PC-9 (cell line): ENCODE measurements around the gene PRKCB. TPM values are rescaled to one million over a fixed set of nuclear protein-coding genes. Genes with fewer than 3 reads are reported as not detected.
A peak's percentile ranks its signal among the peaks of the same experiment; 100 is the strongest.

Source experiments
- BruUV-seq: library from RNA; stranded (reverse); fragments of 400-500 nt; replicated peaks from 2 replicates; lab custom pipeline; 2021; lab: Mats Ljungman, UMichigan
- CTCF ChIA-PET: fragments of 300-600 bp; sonication (Branson Sonifier 250); formaldehyde crosslinking; loops from one replicate; lab custom pipeline; 2022; ENCODE audit warnings: antibody characterized with exemption; lab: Charles Lee
- POLR2A ChIA-PET: fragments of 300-600 bp; sonication (Branson Sonifier 250); formaldehyde crosslinking; loops from one replicate; lab custom pipeline; 2022; ENCODE audit warnings: antibody characterized with exemption; ENCODE audit not compliant: unreplicated experiment; lab: Charles Lee
- DNase-seq, 2 experiments: peaks; one replicate each; pipeline versions ENCODE4 v3.0.0 to v3.0.0-alpha.2; 2015 to 2022; ENCODE audit warnings: mixed read lengths in 1 of 2
- H2AFZ ChIP-seq: fragments of 200-600 bp; sonication (generic); 2 replicates; pipeline ENCODE4 v1.8.1; 2017; ENCODE audit warnings: antibody characterized with exemption
- H3F3A ChIP-seq: fragments of 200-600 bp; sonication (generic); 2 replicates; pipeline ENCODE4 v1.8.1; 2017; ENCODE audit warnings: antibody characterized with exemption, mild to moderate bottlenecking, low read depth; ENCODE audit not compliant: insufficient read depth
- H3K27ac ChIP-seq: fragments of 200-600 bp; sonication (generic); 2 replicates; pipeline ENCODE4 v1.6.1; 2016; ENCODE audit warnings: mixed run types
- H3K27me3 ChIP-seq: fragments of 200-600 bp; sonication (generic); 2 replicates; pipeline ENCODE4 v1.6.1; 2016; ENCODE audit warnings: low read depth, mixed run types; ENCODE audit not compliant: insufficient read depth
- H3K36me3 ChIP-seq: fragments of 200-600 bp; sonication (generic); 2 replicates; pipeline ENCODE4 v1.6.1; 2016; ENCODE audit warnings: low read depth, mixed run types
- H3K4me1 ChIP-seq: fragments of 200-600 bp; sonication (generic); replicated peaks from 2 replicates; pipeline ENCODE4 v1.6.1; 2016; ENCODE audit warnings: mixed run types; ENCODE audit not compliant: insufficient read depth
- H3K4me2 ChIP-seq: fragments of 200-600 bp; sonication (generic); 2 replicates; pipeline ENCODE4 v1.6.1; 2017; ENCODE audit warnings: mixed run types
- H3K4me3 ChIP-seq: fragments of 200-600 bp; sonication (generic); 2 replicates; pipeline ENCODE4 v1.6.1; 2016; ENCODE audit warnings: mixed run types
- H3K79me2 ChIP-seq: fragments of 200-600 bp; sonication (generic); 2 replicates; pipeline ENCODE4 v1.6.1; 2017; ENCODE audit warnings: low read depth, mixed run types
- H3K9me2 ChIP-seq: fragments of 200-600 bp; sonication (generic); 2 replicates; pipeline ENCODE4 v1.8.1; 2017; ENCODE audit warnings: mild to moderate bottlenecking; ENCODE audit not compliant: insufficient read depth
- H3K9me3 ChIP-seq: fragments of 200-600 bp; sonication (generic); 2 replicates; pipeline ENCODE4 v1.8.1; 2016; ENCODE audit warnings: low read depth; ENCODE audit not compliant: insufficient read depth
- H4K20me1 ChIP-seq: fragments of 200-600 bp; sonication (generic); 2 replicates; pipeline ENCODE4 v1.8.1; 2017; ENCODE audit not compliant: insufficient read depth
- EZH2 ChIP-seq: fragments of 200-600 bp; sonication (generic); IDR thresholded peaks from 2 replicates; pipeline ENCODE4 v1.8.0; 2017; ENCODE audit warnings: antibody characterized with exemption, low read depth
- intact Hi-C: fragments of 100-400 bp; cut with micrococcal nuclease; formaldehyde crosslinking; loops from one replicate; pipeline ENCODE4 v1.10.0; 2022; ENCODE audit not compliant: unreplicated experiment
- total RNA-seq: library from RNA; stranded (reverse); gene quantifications from 2 replicates; pipeline ENCODE4 v1.2.3, GENCODE V29; 2021
- TF ChIP-seq, protein P1 (sequence below): fragments of 200-600 bp; sonication (generic); conservative IDR thresholded peaks from 2 replicates; pipeline ENCODE4 v1.6.1; 2017; ENCODE audit warnings: mixed run types, antibody characterized with exemption, mild to moderate bottlenecking, moderate library complexity

The PRKCB gene
- total RNA-seq, 1 experiment from 2014 or later: not detected

GRCh38 chr16:23902034-23902747, 66.4 kb downstream of the PRKCB start:
- ChIA-PET CTCF (no interaction called here), POLR2A (no interaction called here)
- BruUV-seq: no TSS peak
- H3K79me2 ChIP-seq: no peaks in the 10 kb centered on the region
- no peaks in the 10 kb centered on the region for H3K4me1 ChIP-seq
- H4K20me1 ChIP-seq: no peaks in the 10 kb centered on the region
- intact Hi-C loops: no loop called here
- no peak for DNase-seq
- H3K4me2 ChIP-seq: no peak overlapping the region
- no peak for TF ChIP-seq EZH2
- TF ChIP-seq, protein P1, sequence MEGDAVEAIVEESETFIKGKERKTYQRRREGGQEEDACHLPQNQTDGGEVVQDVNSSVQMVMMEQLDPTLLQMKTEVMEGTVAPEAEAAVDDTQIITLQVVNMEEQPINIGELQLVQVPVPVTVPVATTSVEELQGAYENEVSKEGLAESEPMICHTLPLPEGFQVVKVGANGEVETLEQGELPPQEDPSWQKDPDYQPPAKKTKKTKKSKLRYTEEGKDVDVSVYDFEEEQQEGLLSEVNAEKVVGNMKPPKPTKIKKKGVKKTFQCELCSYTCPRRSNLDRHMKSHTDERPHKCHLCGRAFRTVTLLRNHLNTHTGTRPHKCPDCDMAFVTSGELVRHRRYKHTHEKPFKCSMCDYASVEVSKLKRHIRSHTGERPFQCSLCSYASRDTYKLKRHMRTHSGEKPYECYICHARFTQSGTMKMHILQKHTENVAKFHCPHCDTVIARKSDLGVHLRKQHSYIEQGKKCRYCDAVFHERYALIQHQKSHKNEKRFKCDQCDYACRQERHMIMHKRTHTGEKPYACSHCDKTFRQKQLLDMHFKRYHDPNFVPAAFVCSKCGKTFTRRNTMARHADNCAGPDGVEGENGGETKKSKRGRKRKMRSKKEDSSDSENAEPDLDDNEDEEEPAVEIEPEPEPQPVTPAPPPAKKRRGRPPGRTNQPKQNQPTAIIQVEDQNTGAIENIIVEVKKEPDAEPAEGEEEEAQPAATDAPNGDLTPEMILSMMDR: no peak
- peaks cover 12% of the 10 kb centered on the region; the same call in 1 of the 2 replicates for H3K27me3 ChIP-seq
- H3K36me3 ChIP-seq: no peaks in the 10 kb centered on the region
- no peaks in the 10 kb centered on the region for H3F3A ChIP-seq
- no peak overlapping the region for H2AFZ ChIP-seq
- H3K27ac ChIP-seq: no peak overlapping the region
- H3K4me3 ChIP-seq: no peak overlapping the region
- H3K9me2 ChIP-seq: no peaks in the 10 kb centered on the region
- H3K9me3 ChIP-seq: no peaks in the 10 kb centered on the region

DNA sequence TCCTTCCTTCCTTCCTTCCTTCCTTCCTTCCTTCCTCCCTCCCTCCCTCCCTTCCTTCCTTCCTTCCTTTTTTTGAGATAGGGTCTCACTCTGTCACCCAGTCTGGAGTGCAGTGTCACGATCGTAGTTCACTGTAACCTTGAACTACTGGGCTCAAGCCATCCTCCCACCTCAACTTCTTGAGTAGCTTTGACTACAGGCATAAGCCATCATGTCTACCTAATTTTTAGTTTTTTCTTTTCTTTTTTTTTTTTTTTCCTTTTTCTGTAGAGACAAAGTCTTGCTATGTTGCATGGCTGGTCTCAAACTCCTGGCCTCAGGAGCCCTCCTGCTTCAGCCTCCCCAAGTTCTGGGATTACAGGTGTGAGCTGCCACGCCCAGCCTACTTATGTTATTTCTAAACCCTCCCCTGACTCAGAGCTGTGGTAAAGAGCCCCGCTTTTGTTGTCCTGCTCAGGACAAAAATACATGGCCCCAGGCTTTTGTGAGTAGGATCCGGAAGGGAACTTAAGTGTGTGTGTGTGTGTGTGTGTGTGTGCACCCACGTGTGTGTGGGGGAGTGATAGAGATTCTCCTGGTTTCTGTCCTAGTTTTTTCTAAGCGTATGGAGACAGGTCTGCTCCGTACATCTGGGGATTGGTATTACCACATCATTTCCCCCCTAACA, 67.1 kb downstream of the PRKCB start:
- Histone ChIP-seq H4K20me1 (no peaks in the 10 kb centered on the region), H3K9me3 (no peaks in the 10 kb centered on the region), H3K4me1 (no peaks in the 10 kb centered on the region), H3K27me3 (peaks cover 19% of the 10 kb centered on the region; the same call in 1 of the 2 replicates), H3F3A (no peaks in the 10 kb centered on the region), H3K27ac (no peak overlapping the region), H3K36me3 (no peaks in the 10 kb centered on the region), H3K9me2 (no peaks in the 10 kb centered on the region), H3K4me3 (no peak overlapping the region), H3K79me2 (no peaks in the 10 kb centered on the region), H2AFZ (no peak overlapping the region), H3K4me2 (no peak overlapping the region)
- peak in 1 of 2 experiments; percentile 55 for DNase-seq
- ChIA-PET CTCF (no interaction called here), POLR2A (no interaction called here)
- intact Hi-C loops: no loop called here
- TF ChIP-seq, protein P1: no peak
- no peak for TF ChIP-seq EZH2
- BruUV-seq: no TSS peak

DNA sequence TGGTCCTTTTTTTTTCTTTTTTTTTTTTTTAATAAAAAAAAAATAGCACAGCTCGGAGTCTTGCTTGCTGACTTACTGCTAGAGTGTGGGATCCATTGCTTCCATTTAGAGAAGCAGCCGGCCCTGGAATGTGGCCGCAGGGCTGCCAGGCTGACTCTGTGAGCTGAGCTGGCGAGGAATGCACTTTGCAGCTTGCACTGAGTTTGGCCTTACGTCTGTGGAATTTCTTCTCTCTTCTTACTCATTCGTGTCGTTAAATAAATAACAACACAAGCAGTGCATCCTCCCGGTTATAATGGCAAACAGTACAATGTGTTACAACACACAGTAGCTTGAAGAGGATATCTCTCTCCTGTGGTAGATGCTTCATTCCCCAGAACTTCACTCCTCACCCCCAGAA, 69.2 kb downstream of the PRKCB start:
- no peaks in the 10 kb centered on the region for H4K20me1 ChIP-seq

More for the DNA sequence above, 69.2 kb downstream of the PRKCB start:
- Histone ChIP-seq H3F3A (no peaks in the 10 kb centered on the region), H3K27ac (no peak overlapping the region), H3K4me2 (no peak overlapping the region), H3K36me3 (no peaks in the 10 kb centered on the region), H3K27me3 (peaks cover 33% of the 10 kb centered on the region; the same call in 1 of the 2 replicates), H2AFZ (no peak overlapping the region), H3K4me3 (no peak overlapping the region), H3K9me3 (no peaks in the 10 kb centered on the region), H3K79me2 (no peaks in the 10 kb centered on the region), H3K4me1 (no peaks in the 10 kb centered on the region), H3K9me2 (no peaks in the 10 kb centered on the region)
- TF ChIP-seq EZH2: no peak
- TF ChIP-seq, protein P1: no peak
- DNase-seq: peak; percentile 8 to 74
- BruUV-seq: no TSS peak
- intact Hi-C loops: no loop called here
- CTCF ChIA-PET: no interaction called here
- POLR2A ChIA-PET: no interaction called here
